ENCODE data around the gene ERCC4.

ERCC4 gene

DNA sequence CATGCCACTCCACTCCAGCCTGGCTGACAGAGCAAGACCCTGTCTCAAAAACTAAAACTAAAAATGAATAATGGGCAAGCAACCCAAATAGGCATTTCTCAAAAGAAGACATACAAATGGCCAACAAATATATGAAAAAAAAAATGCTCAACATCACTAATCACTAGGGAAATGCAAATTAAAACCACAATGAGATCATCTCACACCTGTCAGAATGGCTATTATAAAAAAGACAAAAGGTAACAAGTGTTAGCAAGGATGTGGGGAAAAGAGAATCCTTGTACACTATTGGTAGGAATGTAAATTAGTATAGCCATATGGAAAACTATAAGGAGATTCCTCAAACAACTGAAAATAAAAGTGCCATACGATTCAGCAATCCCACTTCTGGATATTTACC lies 7.1 kb upstream of the ERCC4 start:
- no peaks in the 10 kb centered on the region for H3K36me3 Mint-ChIP-seq (ENCODE audit: low read depth)
- TF ChIP-seq CTCF (IDR thresholded peaks at IDR 0.05): no peak
- peaks cover 11% of the 10 kb centered on the region for H3K27me3 Mint-ChIP-seq (ENCODE audit: low read depth, poor library complexity)
- peaks cover 36% of the 10 kb centered on the region for H3K9me3 Mint-ChIP-seq
- H3K4me1 Mint-ChIP-seq: no peaks in the 10 kb centered on the region
- no peak overlapping the region for H3K4me3 Mint-ChIP-seq
- H3K27ac Mint-ChIP-seq: no peak overlapping the region
- DNase-seq: no peak

GRCh38 chr16:13913374-13914292 lies 6.3 kb upstream of the ERCC4 start:
- no peak overlapping the region for H3K4me3 Mint-ChIP-seq
- H3K27me3 Mint-ChIP-seq (ENCODE audit: low read depth, poor library complexity): peaks cover 4% of the 10 kb centered on the region
- H3K27ac Mint-ChIP-seq: no peak overlapping the region
- no peak for TF ChIP-seq CTCF (IDR thresholded peaks at IDR 0.05)
- H3K9me3 Mint-ChIP-seq: peaks cover 36% of the 10 kb centered on the region
- H3K36me3 Mint-ChIP-seq (ENCODE audit: low read depth): no peaks in the 10 kb centered on the region
- H3K4me1 Mint-ChIP-seq: no peaks in the 10 kb centered on the region
- no peak for DNase-seq

- H3K4me1 Mint-ChIP-seq: peaks cover 5% of the 10 kb centered on the region
- H3K27me3 Mint-ChIP-seq (ENCODE audit: low read depth, poor library complexity): no peaks in the 10 kb centered on the region
- peaks cover 36% of the 10 kb centered on the region for H3K9me3 Mint-ChIP-seq
- H3K27ac Mint-ChIP-seq: no peak overlapping the region
- no peak for TF ChIP-seq CTCF (IDR thresholded peaks at IDR 0.05)
- no peaks in the 10 kb centered on the region for H3K36me3 Mint-ChIP-seq (ENCODE audit: low read depth)
- no peak overlapping the region for H3K4me3 Mint-ChIP-seq
- no peak for DNase-seq
Measured at GRCh38 chr16:13915033-13915635, 4.8 kb upstream of the ERCC4 start.

GRCh38 chr16:13919330-13919682 lies 648 bp upstream of the ERCC4 start:
- H3K9me3 Mint-ChIP-seq: peaks cover 5% of the 10 kb centered on the region
- no peak overlapping the region for H3K27ac Mint-ChIP-seq
- H3K4me1 Mint-ChIP-seq: peaks cover 24% of the 10 kb centered on the region
- H3K4me3 Mint-ChIP-seq: peak overlapping the region; percentile 99
- no peak for DNase-seq
- no peak for TF ChIP-seq CTCF (IDR thresholded peaks at IDR 0.05)
- peaks cover 4% of the 10 kb centered on the region for H3K36me3 Mint-ChIP-seq (ENCODE audit: low read depth)
- no peaks in the 10 kb centered on the region for H3K27me3 Mint-ChIP-seq (ENCODE audit: low read depth, poor library complexity)

DNA sequence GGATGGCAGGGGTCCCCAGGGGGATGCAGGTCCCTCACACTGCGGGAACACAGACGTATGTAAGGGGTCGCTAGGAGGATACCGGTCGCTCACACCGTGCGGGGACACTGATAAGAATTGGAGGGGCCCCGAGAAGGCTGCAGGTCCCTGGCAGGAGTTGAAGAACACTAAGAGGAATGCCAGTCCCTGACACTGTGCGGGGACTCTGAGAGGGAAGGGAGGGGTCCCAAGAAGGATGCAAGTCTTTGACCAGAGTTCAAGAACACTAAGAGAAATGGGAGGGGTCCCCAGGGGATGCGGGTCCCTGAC lies 510 bp downstream of the ERCC4 start:
- TF ChIP-seq CTCF (IDR thresholded peaks at IDR 0.05): no peak
- Mint-ChIP-seq H3K27ac (peak overlapping the region; percentile 85), H3K36me3 (ENCODE audit: low read depth) (peaks cover 4% of the 10 kb centered on the region)

GRCh38 chr16:13921328-13921727 lies 1.4 kb downstream of the ERCC4 start:
- H3K9me3 Mint-ChIP-seq: no peaks in the 10 kb centered on the region
- peak overlapping the region; percentile 99 for H3K4me3 Mint-ChIP-seq
- no peak for TF ChIP-seq CTCF (IDR thresholded peaks at IDR 0.05)
- H3K4me1 Mint-ChIP-seq: peaks cover 24% of the 10 kb centered on the region
- H3K27me3 Mint-ChIP-seq (ENCODE audit: low read depth, poor library complexity): no peaks in the 10 kb centered on the region
- no peak for DNase-seq
- peaks cover 9% of the 10 kb centered on the region for H3K36me3 Mint-ChIP-seq (ENCODE audit: low read depth)
- H3K27ac Mint-ChIP-seq: no peak overlapping the region

More for the DNA sequence above, 510 bp downstream of the ERCC4 start:
- DNase-seq: no peak
- Mint-ChIP-seq H3K4me3 (peak overlapping the region; percentile 99), H3K27me3 (ENCODE audit: low read depth, poor library complexity) (no peaks in the 10 kb centered on the region), H3K9me3 (no peaks in the 10 kb centered on the region), H3K4me1 (peaks cover 24% of the 10 kb centered on the region)

Data from nephron progenitor cell (in vitro differentiated cells).